K562 (cell line): Measurements from ENCODE around the gene CCDC18. TPM values are rescaled to one million over a fixed set of nuclear protein-coding genes. Genes with fewer than 3 reads are reported as not detected.
A peak's percentile ranks its signal among the peaks of the same experiment; 100 is the strongest.

Experiments
- ATF1 ChIP-seq, 2 experiments: fragments of 450-650 bp in 1 of 2; IDR thresholded peaks; 2 replicates each; pipeline ENCODE4 v1.6.1; 2016; ENCODE audit warnings: missing compliant biosample characterization in 1 of 2, missing genetic modification characterization in 1 of 2
- BHLHE40 ChIP-seq: IDR thresholded peaks from 2 replicates; pipeline ENCODE4 v1.6.1; 2011; ENCODE audit warnings: low read length, improper control_type of control experiment
- CBX1 ChIP-seq: sonication (generic); IDR thresholded peaks from 2 replicates; pipeline ENCODE4 v1.6.1; 2016; ENCODE audit warnings: antibody characterized with exemption, low read depth, mild to moderate bottlenecking
- CHD1 ChIP-seq: fragments of 200-600 bp; sonication (generic); IDR thresholded peaks from one replicate; pipeline ENCODE4 v1.6.1; 2012; ENCODE audit warnings: mild to moderate bottlenecking, moderate library complexity, low read length, inconsistent platforms
- DACH1 ChIP-seq: fragments of 450-650 bp; IDR thresholded peaks from 2 replicates; pipeline ENCODE4 v1.6.1; 2018; ENCODE audit not compliant: partially characterized antibody
- GATAD2B ChIP-seq: fragments of 450-650 bp; IDR thresholded peaks from 2 replicates; pipeline ENCODE4 v1.6.1; 2017; ENCODE audit warnings: mild to moderate bottlenecking, borderline replicate concordance
- HDAC3 ChIP-seq: fragments of 450-650 bp; IDR thresholded peaks from 2 replicates; pipeline ENCODE4 v1.6.1; 2018; ENCODE audit warnings: borderline replicate concordance, mild to moderate bottlenecking, moderate library complexity; ENCODE audit not compliant: partially characterized antibody
- JUND ChIP-seq, 2 experiments: IDR thresholded peaks; 2 replicates in 1 of 2; 3 replicates in 1 of 2; pipeline ENCODE4 v1.6.1; 2011; ENCODE audit warnings: borderline replicate concordance in 2 of 2, low read depth in 2 of 2, low read length in 2 of 2, improper control_type of control experiment in 1 of 2, missing biosample characterization in 1 of 2, missing genetic modification characterization in 1 of 2, missing genetic modification reagents in 1 of 2
- L3MBTL2 ChIP-seq: fragments of 450-650 bp; IDR thresholded peaks from 2 replicates; pipeline ENCODE4 v1.6.1; 2016; ENCODE audit warnings: mild to moderate bottlenecking, moderate library complexity
- NFXL1 ChIP-seq: fragments of 450-650 bp; formaldehyde crosslinking; IDR thresholded peaks from 2 replicates; pipeline ENCODE4 v1.4.0; 2021; ENCODE audit warnings: mild to moderate bottlenecking
- PPARD ChIP-seq: fragments of 250-450 bp; sonication (Bioruptor Pico); IDR thresholded peaks from 2 replicates; pipeline ENCODE4 v1.8.0; 2022; ENCODE audit warnings: inconsistent platforms, mild to moderate bottlenecking, moderate library complexity
- SLC30A9 ChIP-seq: fragments of 250-450 bp; sonication (Bioruptor Pico); IDR thresholded peaks from 2 replicates; pipeline ENCODE4 v1.8.0; 2022; ENCODE audit warnings: mild to moderate bottlenecking, moderate library complexity
- SNIP1 ChIP-seq: fragments of 450-650 bp; IDR thresholded peaks from 2 replicates; pipeline ENCODE4 v1.7.1; 2017; ENCODE audit warnings: low read depth, mild to moderate bottlenecking
- SUPT5H ChIP-seq: fragments of 450-650 bp; IDR thresholded peaks from 2 replicates; pipeline ENCODE4 v1.6.1; 2016
- TAF1 ChIP-seq: IDR thresholded peaks from 2 replicates; pipeline ENCODE4 v1.6.1; 2011; ENCODE audit warnings: mild to moderate bottlenecking, low read length, moderate library complexity; ENCODE audit not compliant: insufficient read depth, control insufficient read depth, severe bottlenecking; ENCODE audit errors: extremely low read depth
- TBP ChIP-seq: optimal IDR thresholded peaks from 2 replicates; pipeline ENCODE3; 2011; ENCODE audit warnings: low read depth, low read length, improper control_type of control experiment
- TOE1 ChIP-seq, 2 experiments: fragments of 450-650 bp in 1 of 2; sonication (generic) in 1 of 2; formaldehyde crosslinking in 1 of 2; IDR thresholded peaks; 2 replicates each; pipeline versions ENCODE4 v1.7.1 to v1.8.0; 2016 to 2022; ENCODE audit warnings: borderline replicate concordance in 2 of 2, mild to moderate bottlenecking in 2 of 2, antibody characterized with exemption in 1 of 2, inconsistent platforms in 1 of 2, low read depth in 1 of 2, missing genetic modification reagents in 1 of 2, moderate library complexity in 1 of 2
- TRIM24 ChIP-seq, 2 experiments: fragments of 450-650 bp; IDR thresholded peaks; 2 replicates each; pipeline ENCODE4 v1.6.1; 2016
- YY1 ChIP-seq, 3 experiments: IDR thresholded peaks; 2 replicates each; pipeline ENCODE4 v1.6.1; 2011; ENCODE audit warnings: low read length in 2 of 3, mild to moderate bottlenecking in 2 of 3, moderate library complexity in 2 of 3, borderline replicate concordance in 1 of 3, control low read depth in 1 of 3, low read depth in 1 of 3; ENCODE audit not compliant: insufficient read depth in 3 of 3, insufficient replicate concordance in 2 of 3, control insufficient read depth in 1 of 3, insufficient read length in 1 of 3; ENCODE audit errors: extremely low read depth in 1 of 3
- ZBTB7A ChIP-seq: IDR thresholded peaks from 2 replicates; pipeline ENCODE4 v1.6.1; 2011; ENCODE audit warnings: low read depth, mild to moderate bottlenecking, low read length, moderate library complexity, borderline replicate concordance; ENCODE audit not compliant: control insufficient read depth
- ZNF124 ChIP-seq: sonication (generic); formaldehyde crosslinking; IDR thresholded peaks from 2 replicates; pipeline ENCODE4 v1.8.1; 2022; ENCODE audit warnings: missing genetic modification reagents
- ZNF324 ChIP-seq: fragments of 250-450 bp; sonication (Bioruptor Pico); IDR thresholded peaks from 2 replicates; pipeline ENCODE4 v1.4.0; 2020; ENCODE audit warnings: mild to moderate bottlenecking
- polyA plus RNA-seq, 8 experiments: library from polyadenylated mRNA; depleted of rRNA in 4 of 8; stranded (reverse) in 5 of 8; unstranded in 3 of 8; fragments of >200 nt; fragmentation: Nextera tagmentation in 2 of 8; fragmentation: Illumina TruSeq in 1 of 8; extraction: Ambion mirVana in 2 of 8; extraction: Trizol in 1 of 8; gene quantifications; 2 replicates each; pipeline versions ENCODE4 v1.2.1 to v1.2.3, GENCODE V29; 2011 to 2014; ENCODE audit warnings: inconsistent platforms in 1 of 8, missing spikeins in 1 of 8
- total RNA-seq, 7 experiments: library from RNA; depleted of rRNA in 6 of 7; stranded (reverse); fragments of >200 nt in 6 of 7; fragmentation: Illumina TruSeq in 2 of 7; extraction: Trizol in 2 of 7; gene quantifications; 2 replicates each; pipeline versions ENCODE4 v1.2.1 to v1.2.3, GENCODE V29; 2011 to 2021; ENCODE audit warnings: low replicate concordance in 1 of 7
- TF ChIP-seq, protein P1 (sequence below), 2 experiments: fragments of 450-650 bp in 1 of 2; sonication (generic) in 1 of 2; formaldehyde crosslinking; conservative IDR thresholded peaks; 2 replicates each; pipeline versions ENCODE4 v1.4.0 to v1.8.1; 2020 to 2022; ENCODE audit warnings: mild to moderate bottlenecking in 1 of 2, missing genetic modification reagents in 1 of 2
- TF ChIP-seq, protein P2 (sequence below): sonication (generic); formaldehyde crosslinking; IDR thresholded peaks from 2 replicates; pipeline ENCODE4 v1.8.0; 2022; ENCODE audit warnings: mild to moderate bottlenecking, low read depth, missing genetic modification reagents

Gene CCDC18
- total and polyA plus RNA-seq, 9 of the 15 experiments (the other 6 are each of a cell fraction or from before 2014, with no cell fraction given), result 19.5 to 34.2 (median 24.3) TPM

DNA sequence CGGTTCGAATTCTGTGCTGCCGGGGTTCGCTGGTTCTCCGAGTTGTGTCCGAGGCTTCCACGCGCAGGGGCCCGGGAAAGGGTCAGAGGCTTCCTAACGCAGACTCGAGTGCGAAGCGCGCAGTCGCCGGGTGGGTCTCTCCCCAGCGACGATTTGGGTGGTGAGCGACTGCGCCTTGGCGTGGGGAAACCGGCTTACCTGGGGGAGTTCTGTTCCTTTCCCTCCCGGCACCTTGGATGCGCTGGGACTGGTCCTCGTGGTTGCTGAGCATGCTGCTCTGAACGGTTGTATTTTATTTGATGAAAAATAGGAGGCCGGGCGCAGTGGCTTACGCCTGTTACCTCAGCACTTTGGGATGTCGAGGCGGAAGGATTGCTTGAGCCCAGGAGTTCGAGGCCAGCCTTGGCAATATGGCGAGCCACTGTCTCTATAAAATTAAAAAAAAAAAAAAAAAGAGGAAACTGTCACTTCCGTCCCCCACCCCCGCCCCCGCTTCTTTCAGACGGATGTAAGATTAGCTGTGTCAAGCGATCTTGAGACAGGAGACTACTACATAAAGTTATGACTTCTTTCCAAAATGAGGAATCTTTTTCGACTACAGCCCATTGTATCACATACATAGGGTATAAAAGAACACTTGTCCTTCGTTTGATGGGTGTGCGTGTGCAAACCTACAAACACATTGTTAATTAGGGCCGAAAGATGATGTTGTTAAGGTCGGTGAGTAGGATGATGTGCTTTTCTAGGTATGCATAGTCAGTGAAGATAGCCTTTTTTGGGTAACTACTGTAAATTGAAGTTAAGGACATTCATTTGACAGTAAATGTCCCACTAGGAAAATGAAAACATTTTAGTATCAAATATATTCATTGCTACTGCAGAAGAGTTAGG, at the start of gene CCDC18 (continued):
- TF ChIP-seq ZNF124 (CRISPR knock-in tag) (no peak), TRIM24 (IDR thresholded peaks at IDR 0.05) (0 out of 4 replicates have a peak, but pooled peaks of 1 of the 2 experiments have one; percentile 25), TOE1 (IDR thresholded peaks at IDR 0.05; ENCODE audit: borderline replicate concordance) (0 out of 2 replicates have a peak, but pooled peaks have one; percentile 27), TOE1 (CRISPR knock-in tag; IDR thresholded peaks at IDR 0.05; ENCODE audit: borderline replicate concordance, low read depth) (no peak), SLC30A9 (CRISPR knock-in tag) (no peak), ZNF324 (0 out of 2 replicates have a peak, but pooled peaks have one; percentile 16), BHLHE40 (no peak), HDAC3 (no peak), TAF1 (no peak), ZBTB7A (peak; percentile 12; the same call in 1 of the 2 replicates), SNIP1 (no peak), CBX1 (no peak), DACH1 (no peak), TBP (no peak), ATF1 (CRISPR knock-in tag; IDR thresholded peaks at IDR 0.05) (no peak), ATF1 (tag; IDR thresholded peaks at IDR 0.05) (peak; percentile 79), CHD1 (peak; percentile 64), GATAD2B (no peak; the same call in 1 of the 2 replicates), JUND (IDR thresholded peaks at IDR 0.05; ENCODE audit: borderline replicate concordance, low read depth, low read length) (0 out of 2 replicates have a peak, but pooled peaks have one; percentile 0), JUND (tag; IDR thresholded peaks at IDR 0.05; ENCODE audit: borderline replicate concordance, low read depth, low read length) (no peak; the same call in 2 of the 3 replicates), NFXL1 (no peak), L3MBTL2 (peak; percentile 14), PPARD (no peak), YY1 (IDR thresholded peaks at IDR 0.05; ENCODE audit: borderline replicate concordance in 1 of 3, control insufficient read depth in 1 of 3, extremely low read depth in 1 of 3, insufficient read depth in 3 of 3, insufficient read length in 1 of 3, insufficient replicate concordance in 2 of 3, low read depth in 1 of 3, low read length in 2 of 3) (peak in 1 of 3 experiments; percentile 68), SUPT5H (peak; percentile 81)
- TF ChIP-seq, protein P1, sequence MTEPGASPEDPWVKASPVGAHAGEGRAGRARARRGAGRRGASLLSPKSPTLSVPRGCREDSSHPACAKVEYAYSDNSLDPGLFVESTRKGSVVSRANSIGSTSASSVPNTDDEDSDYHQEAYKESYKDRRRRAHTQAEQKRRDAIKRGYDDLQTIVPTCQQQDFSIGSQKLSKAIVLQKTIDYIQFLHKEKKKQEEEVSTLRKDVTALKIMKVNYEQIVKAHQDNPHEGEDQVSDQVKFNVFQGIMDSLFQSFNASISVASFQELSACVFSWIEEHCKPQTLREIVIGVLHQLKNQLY (CRISPR knock-in tag; conservative IDR thresholded peaks at IDR 0.05), result no peak
- TF ChIP-seq, protein P2, sequence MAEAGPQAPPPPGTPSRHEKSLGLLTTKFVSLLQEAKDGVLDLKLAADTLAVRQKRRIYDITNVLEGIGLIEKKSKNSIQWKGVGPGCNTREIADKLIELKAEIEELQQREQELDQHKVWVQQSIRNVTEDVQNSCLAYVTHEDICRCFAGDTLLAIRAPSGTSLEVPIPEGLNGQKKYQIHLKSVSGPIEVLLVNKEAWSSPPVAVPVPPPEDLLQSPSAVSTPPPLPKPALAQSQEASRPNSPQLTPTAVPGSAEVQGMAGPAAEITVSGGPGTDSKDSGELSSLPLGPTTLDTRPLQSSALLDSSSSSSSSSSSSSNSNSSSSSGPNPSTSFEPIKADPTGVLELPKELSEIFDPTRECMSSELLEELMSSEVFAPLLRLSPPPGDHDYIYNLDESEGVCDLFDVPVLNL (CRISPR knock-in tag), result peak; percentile 93
